H9 (cell line): ENCODE results near the gene MAN1A1. TPM values are rescaled to one million over a fixed set of nuclear protein-coding genes. Genes with fewer than 3 reads are reported as not detected.

Experiments
- DNase-seq: peaks from one replicate; pipeline ENCODE4 v3.0.0-alpha.2; 2017
- H2AFZ ChIP-seq: one replicate; pipeline ENCODE4 v1.6.1; 2013; ENCODE audit warnings: mild to moderate bottlenecking, low read length, control low read depth, moderate library complexity
- H2AK5ac ChIP-seq: 2 replicates; pipeline ENCODE4 v1.6.1; 2013; ENCODE audit warnings: low read length, control low read depth, mixed read lengths; ENCODE audit not compliant: insufficient read length
- H2BK120ac ChIP-seq: one replicate; pipeline ENCODE4 v1.6.1; 2013; ENCODE audit warnings: low read depth, mild to moderate bottlenecking, low read length, control low read depth, inconsistent platforms; ENCODE audit not compliant: poor library complexity, severe bottlenecking
- H2BK12ac ChIP-seq: 2 replicates; pipeline ENCODE4 v1.6.1; 2013; ENCODE audit warnings: low read length, control low read depth, mixed read lengths, low read depth; ENCODE audit not compliant: insufficient read length
- H2BK15ac ChIP-seq: 2 replicates; pipeline ENCODE4 v1.6.1; 2013; ENCODE audit warnings: low read depth, low read length, control low read depth
- H2BK20ac ChIP-seq: one replicate; pipeline ENCODE4 v1.6.1; 2013; ENCODE audit warnings: low read depth, mild to moderate bottlenecking, low read length, control low read depth, inconsistent platforms; ENCODE audit not compliant: poor library complexity, severe bottlenecking
- H2BK5ac ChIP-seq: 2 replicates; pipeline ENCODE4 v1.6.1; 2013; ENCODE audit warnings: low read length, control low read depth, mixed read lengths; ENCODE audit not compliant: insufficient read length
- H3K14ac ChIP-seq: 2 replicates; pipeline ENCODE4 v1.6.1; 2013; ENCODE audit warnings: low read length, control low read depth; ENCODE audit not compliant: insufficient read depth
- H3K18ac ChIP-seq: 2 replicates; pipeline ENCODE4 v1.6.1; 2013; ENCODE audit warnings: low read depth, mild to moderate bottlenecking, mixed read lengths, low read length, control low read depth; ENCODE audit not compliant: insufficient read length
- H3K23ac ChIP-seq: 2 replicates; pipeline ENCODE4 v1.6.1; 2013; ENCODE audit warnings: low read length, control low read depth, mixed read lengths, low read depth; ENCODE audit not compliant: insufficient read length
- H3K23me2 ChIP-seq: 2 replicates; pipeline ENCODE4 v1.6.1; 2013; ENCODE audit warnings: low read depth, mild to moderate bottlenecking, mixed read lengths, low read length, control low read depth; ENCODE audit not compliant: insufficient read length, poor library complexity, severe bottlenecking
- H3K27ac ChIP-seq: 2 replicates; pipeline ENCODE4 v1.5.1; 2013; ENCODE audit warnings: low read length, control low read depth, mixed read lengths, low read depth; ENCODE audit not compliant: insufficient read length
- H3K27me3 ChIP-seq: 2 replicates; pipeline ENCODE4 v1.6.1; 2013; ENCODE audit warnings: low read length, control low read depth, inconsistent platforms; ENCODE audit not compliant: insufficient read depth
- H3K4ac ChIP-seq: 2 replicates; pipeline ENCODE4 v1.6.1; 2013; ENCODE audit warnings: low read depth, mild to moderate bottlenecking, control low read depth, inconsistent platforms, low read length, moderate library complexity
- H3K4me1 ChIP-seq: 2 replicates; pipeline ENCODE4 v1.6.1; 2013; ENCODE audit warnings: low read length, control low read depth, inconsistent platforms; ENCODE audit not compliant: insufficient read depth
- H3K4me2 ChIP-seq: 2 replicates; pipeline ENCODE4 v1.6.1; 2013; ENCODE audit warnings: low read length, control low read depth, mixed read lengths; ENCODE audit not compliant: insufficient read length, insufficient read depth
- H3K56ac ChIP-seq: 2 replicates; pipeline ENCODE4 v1.6.1; 2013; ENCODE audit warnings: low read depth, mild to moderate bottlenecking, mixed read lengths, low read length, control low read depth; ENCODE audit not compliant: insufficient read length
- H3K79me1 ChIP-seq: 2 replicates; pipeline ENCODE4 v1.6.1; 2013; ENCODE audit warnings: low read depth, mild to moderate bottlenecking, moderate library complexity, low read length, control low read depth, inconsistent platforms; ENCODE audit not compliant: insufficient read depth, poor library complexity, severe bottlenecking
- H3K79me2 ChIP-seq: 2 replicates; pipeline ENCODE4 v1.6.1; 2013; ENCODE audit warnings: low read length, control low read depth, inconsistent platforms; ENCODE audit not compliant: insufficient read depth
- H3K9ac ChIP-seq: 2 replicates; pipeline ENCODE4 v1.6.1; 2013; ENCODE audit warnings: low read length, control low read depth, mixed read lengths; ENCODE audit not compliant: insufficient read length; ENCODE audit errors: extremely low read depth
- H3K9me3 ChIP-seq: one replicate; pipeline ENCODE4 v1.6.1; 2013; ENCODE audit warnings: low read depth, low read length, inconsistent platforms; ENCODE audit not compliant: control insufficient read depth
- H3T11ph ChIP-seq: one replicate; pipeline ENCODE4 v1.6.1; 2013; ENCODE audit warnings: mild to moderate bottlenecking, low read length, control low read depth, inconsistent platforms
- H4K20me1 ChIP-seq: one replicate; pipeline ENCODE4 v1.6.1; 2013; ENCODE audit not compliant: control insufficient read depth, insufficient read length, insufficient read depth
- H4K5ac ChIP-seq: 2 replicates; pipeline ENCODE4 v1.6.1; 2013; ENCODE audit warnings: low read depth, mild to moderate bottlenecking, mixed read lengths, low read length, control low read depth; ENCODE audit not compliant: insufficient read length
- H4K8ac ChIP-seq: replicated peaks from 2 replicates; pipeline ENCODE4 v1.6.1; 2013; ENCODE audit warnings: low read length, control low read depth, mixed read lengths, low read depth; ENCODE audit not compliant: insufficient read length
- H4K91ac ChIP-seq: 2 replicates; pipeline ENCODE4 v1.6.1; 2013; ENCODE audit warnings: low read depth, mild to moderate bottlenecking, moderate library complexity, mixed read lengths, low read length, control low read depth; ENCODE audit not compliant: insufficient read length
- H3K27ac Mint-ChIP-seq, 3 experiments: 2 replicates in 2 of 3; 3 replicates in 1 of 3; pipeline ENCODE4 v1.8.0; 2020 to 2021; ENCODE audit warnings: mixed read lengths in 3 of 3, mild to moderate bottlenecking in 1 of 3, moderate library complexity in 1 of 3
- H3K27me3 Mint-ChIP-seq: 2 replicates; pipeline ENCODE4 v1.8.0; 2021; ENCODE audit warnings: low read depth, mild to moderate bottlenecking, moderate library complexity, mixed read lengths
- H3K36me3 Mint-ChIP-seq, 3 experiments: 2 replicates in 2 of 3; 3 replicates in 1 of 3; pipeline ENCODE4 v1.8.0; 2020 to 2021; ENCODE audit warnings: low read depth in 3 of 3, mixed read lengths in 3 of 3; ENCODE audit not compliant: insufficient read depth in 1 of 3
- H3K4me1 Mint-ChIP-seq, 2 experiments: 2 replicates each; pipeline ENCODE4 v1.8.0; 2020; ENCODE audit warnings: mixed read lengths in 2 of 2
- H3K4me3 Mint-ChIP-seq, 2 experiments: 2 replicates in 1 of 2; 3 replicates in 1 of 2; pipeline ENCODE4 v1.8.0; 2020 to 2021; ENCODE audit warnings: mild to moderate bottlenecking in 2 of 2, mixed read lengths in 2 of 2, moderate library complexity in 1 of 2
- H3K9me3 Mint-ChIP-seq, 2 experiments: 2 replicates in 1 of 2; 3 replicates in 1 of 2; pipeline ENCODE4 v1.8.0; 2020; ENCODE audit warnings: mild to moderate bottlenecking in 2 of 2, mixed read lengths in 2 of 2, moderate library complexity in 1 of 2
- CTCF ChIP-seq: fragments of 200-600 bp; sonication (generic); conservative IDR thresholded peaks from 3 replicates; pipeline ENCODE4 v1.8.0; 2021; ENCODE audit warnings: antibody characterized with exemption, mild to moderate bottlenecking
- WGBS: extraction: QIAGEN DNeasy Blood & Tissue Kit; methylation state at CpG from one replicate; pipeline ENCODE4 v1.1.7; 2013; ENCODE audit warnings: missing lambda C conversion rate, low lambda C conversion rate, mixed read lengths; ENCODE audit not compliant: insufficient read length; ENCODE audit errors: extremely low coverage; 5-methylcytosine and 5-hydroxymethylcytosine counted together
- total RNA-seq: library from RNA; stranded (reverse); gene quantifications from 2 replicates; pipeline ENCODE4 v1.2.1, GENCODE V29; 2021

The MAN1A1 gene
- total RNA-seq, 1 experiment from 2014 or later = 1.6 TPM

- TF ChIP-seq CTCF = no peak
- Mint-ChIP-seq H3K27ac (no peak overlapping the region), H3K27me3 (no peaks in the 10 kb centered on the region), H3K36me3 (no peaks in the 10 kb centered on the region), H3K4me3 (no peak overlapping the region), H3K9me3 (peaks cover 0 to 3% of the 10 kb centered on the region in 2 experiments; a peak in 2 of 5 replicates), H3K4me1 (no peaks in the 10 kb centered on the region)
- Histone ChIP-seq H2AFZ (no peak overlapping the region), H2BK20ac (no peak overlapping the region), H3K27ac (no peak overlapping the region), H3T11ph (no peak overlapping the region), H3K4me1 (no peaks in the 10 kb centered on the region), H3K4me2 (no peak overlapping the region), H3K23ac (no peak overlapping the region), H2BK120ac (no peak overlapping the region), H4K5ac (no peak overlapping the region), H2BK15ac (no peak overlapping the region), H2BK12ac (no peak overlapping the region), H3K9ac (no peak overlapping the region), H3K79me1 (no peaks in the 10 kb centered on the region), H4K20me1 (no peaks in the 10 kb centered on the region), H3K18ac (no peak overlapping the region), H4K91ac (no peak overlapping the region), H3K79me2 (no peaks in the 10 kb centered on the region), H3K4ac (no peak overlapping the region), H3K9me3 (no peaks in the 10 kb centered on the region), H3K56ac (no peak overlapping the region), H3K23me2 (no peaks in the 10 kb centered on the region), H4K8ac (no peak overlapping the region), H3K27me3 (no peaks in the 10 kb centered on the region), H3K14ac (no peak overlapping the region), H2AK5ac (no peak overlapping the region), H2BK5ac (no peak overlapping the region)
- WGBS = no CpG with 5 or more reads among the region's 2 CpGs
- DNase-seq = no peak
Observed at GRCh38 chr6:119276211-119276610, 73.3 kb downstream of the MAN1A1 start.
